Endothelial cell of umbilical vein (primary cell): ENCODE results near the gene C6orf136. TPM values are rescaled to one million over a fixed set of nuclear protein-coding genes. Genes with fewer than 3 reads are reported as not detected.

Source experiments
- BruUV-seq: library from RNA; stranded (reverse); fragments of 400-500 nt; replicated peaks from 2 replicates; lab custom pipeline; 2021; lab: Mats Ljungman, UMichigan
- CTCF ChIA-PET: fragments of 300-600, 350-600 bp; sonication (Branson Sonifier 250); formaldehyde crosslinking; loops from one replicate; lab custom pipeline; 2021; ENCODE audit warnings: antibody characterized with exemption, inconsistent platforms; lab: Charles Lee
- POLR2A ChIA-PET: fragments of 300-600, 350-600 bp; sonication (Branson Sonifier 250); formaldehyde crosslinking; loops from one replicate; lab custom pipeline; 2021; ENCODE audit warnings: antibody characterized with exemption, inconsistent platforms; lab: Charles Lee
- DNase-seq: peaks from one replicate; pipeline ENCODE4 v3.0.0-alpha.2; 2011; ENCODE audit warnings: low read depth, low spot score
- FAIRE-seq: peaks from 2 replicates; lab custom pipeline; 2011; peaks lifted over from hg19 to GRCh38; lab: Jason Lieb, UNC
- H2AFZ ChIP-seq: 2 replicates; pipeline ENCODE4 v1.6.0; 2012; ENCODE audit warnings: low read depth, low read length, control low read depth, inconsistent platforms
- H3K27ac ChIP-seq: 2 replicates; pipeline ENCODE4 v1.5.1; 2011; ENCODE audit warnings: low read depth, mild to moderate bottlenecking, control low read depth, low read length, moderate library complexity; ENCODE audit not compliant: insufficient read depth
- H3K27me3 ChIP-seq, 2 experiments: 2 replicates each; pipeline versions ENCODE4 v1.6.0 to v1.6.1; 2011; ENCODE audit warnings: low read length in 2 of 2, mixed read lengths in 1 of 2; ENCODE audit not compliant: control insufficient read depth in 2 of 2, insufficient read depth in 2 of 2
- H3K36me3 ChIP-seq, 2 experiments: 2 replicates in 1 of 2; 3 replicates in 1 of 2; pipeline ENCODE4 v1.5.1; 2011; ENCODE audit warnings: low read length in 2 of 2, mild to moderate bottlenecking in 1 of 2, moderate library complexity in 1 of 2; ENCODE audit not compliant: control insufficient read depth in 2 of 2, insufficient read depth in 2 of 2; ENCODE audit errors: extremely low read depth in 1 of 2
- H3K4me1 ChIP-seq: 3 replicates; pipeline ENCODE4 v1.5.1; 2011; ENCODE audit warnings: mild to moderate bottlenecking, low read length; ENCODE audit not compliant: control insufficient read depth, insufficient read depth; ENCODE audit errors: extremely low read depth
- H3K4me2 ChIP-seq: 2 replicates; pipeline ENCODE4 v1.6.1; 2011; ENCODE audit warnings: low read length, control low read depth, mixed read lengths; ENCODE audit not compliant: insufficient read depth
- H3K4me3 ChIP-seq, 3 experiments: fragments of 200-600 bp in 1 of 3; sonication (generic), shearing (Covaris generic) in 1 of 3; replicated peaks in 1 of 3; 2 replicates each; pipeline ENCODE4 v1.5.1; 2011 to 2016; ENCODE audit warnings: control low read depth in 3 of 3, low read length in 3 of 3, mild to moderate bottlenecking in 2 of 3, inconsistent platforms in 1 of 3, low read depth in 1 of 3, moderate library complexity in 1 of 3; ENCODE audit not compliant: insufficient read depth in 1 of 3
- H3K79me2 ChIP-seq: 2 replicates; pipeline ENCODE4 v1.6.0; 2012; ENCODE audit warnings: low read length, inconsistent platforms; ENCODE audit not compliant: control insufficient read depth, insufficient read depth
- H3K9ac ChIP-seq: replicated peaks from 2 replicates; pipeline ENCODE3; 2011; ENCODE audit warnings: low read length, control low read depth; ENCODE audit not compliant: insufficient read depth; ENCODE audit errors: extremely low read depth
- H3K9me1 ChIP-seq: replicated peaks from 3 replicates; pipeline ENCODE4 v1.6.0; 2011; ENCODE audit warnings: mild to moderate bottlenecking, low read length; ENCODE audit not compliant: control insufficient read depth, insufficient read depth; ENCODE audit errors: extremely low read depth
- H3K9me3 ChIP-seq: replicated peaks from 2 replicates; pipeline ENCODE4 v1.5.1; 2012; ENCODE audit warnings: low read length, inconsistent platforms; ENCODE audit not compliant: control insufficient read depth, insufficient read depth
- H4K20me1 ChIP-seq: replicated peaks from 2 replicates; pipeline ENCODE3; 2011; ENCODE audit warnings: mild to moderate bottlenecking, low read length; ENCODE audit not compliant: control insufficient read depth, insufficient read depth; ENCODE audit errors: extremely low read depth
- CTCF ChIP-seq, 2 donors: IDR thresholded peaks; 1 replicate in 1 of 2; 2 replicates in 1 of 2; pipeline ENCODE4 v1.5.1; 2011; ENCODE audit warnings: low read length in 2 of 2, mild to moderate bottlenecking in 2 of 2, moderate library complexity in 2 of 2, control low read depth in 1 of 2, inconsistent platforms in 1 of 2, low read depth in 1 of 2; ENCODE audit not compliant: insufficient read depth in 1 of 2; ENCODE audit errors: extremely low read depth in 1 of 2
- EZH2 ChIP-seq: IDR thresholded peaks from 2 replicates; pipeline ENCODE4 v1.6.1; 2012; ENCODE audit warnings: borderline replicate concordance, low read depth, mild to moderate bottlenecking, moderate library complexity, low read length, inconsistent platforms; ENCODE audit not compliant: severe bottlenecking
- FOS ChIP-seq: IDR thresholded peaks from 2 replicates; pipeline ENCODE4 v1.6.1; 2011; ENCODE audit warnings: mild to moderate bottlenecking, low read length, moderate library complexity, borderline replicate concordance; ENCODE audit not compliant: insufficient read depth
- MAX ChIP-seq: IDR thresholded peaks from 2 replicates; pipeline ENCODE4 v1.6.1; 2011; ENCODE audit not compliant: insufficient read depth, insufficient read length
- POLR2A ChIP-seq: IDR thresholded peaks from 2 replicates; pipeline ENCODE4 v1.6.1; 2012; ENCODE audit warnings: low read depth, mild to moderate bottlenecking, control low read depth, low read length
- POLR2AphosphoS5 ChIP-seq: IDR thresholded peaks from 2 replicates; pipeline ENCODE4 v1.6.1; 2012; ENCODE audit warnings: low read depth, mild to moderate bottlenecking, control low read depth, low read length, moderate library complexity; ENCODE audit not compliant: insufficient read depth
- dilution Hi-C: fragments of 300-500 bp; cut with MboI; formaldehyde crosslinking; loops from one replicate; pipeline ENCODE4 v1.15.0; 2019; ENCODE audit warnings: low sequenced_read_pairs; ENCODE audit not compliant: extremely low pct_ligation_motif_present
- intact Hi-C: fragments of 100-400 bp; cut with micrococcal nuclease; formaldehyde crosslinking; loops from one replicate; pipeline ENCODE4 v1.10.0; 2022
- polyA plus RNA-seq, 4 experiments: library from polyadenylated mRNA; depleted of rRNA in 3 of 4; stranded (reverse) in 3 of 4; unstranded in 1 of 4; fragments of >200 nt; gene quantifications; 2 replicates each; pipeline versions ENCODE4 v1.2.1 to v1.2.3, GENCODE V29; 2011 to 2012; ENCODE audit warnings: missing spikeins in 1 of 4
- total RNA-seq: library from RNA; stranded (reverse); gene quantifications from 2 replicates; pipeline ENCODE4 v1.2.3, GENCODE V29; 2021

C6orf136 gene
- total and polyA plus RNA-seq, 2 donors (not counting 3 experiments of a cell fraction or from before 2014, with no cell fraction given): 19.1 to 21.0 TPM

- Histone ChIP-seq H3K4me1 (peaks cover 41% of the 10 kb centered on the region), H3K27me3 (no peaks in the 10 kb centered on the region), H3K36me3 (no peaks in the 10 kb centered on the region), H3K79me2 (peaks cover 89% of the 10 kb centered on the region), H3K4me3 (peak overlapping the region; percentile 81 to 93 (median 92)), H3K9ac (peak overlapping the region; percentile 91), H3K4me2 (peak overlapping the region; percentile 80), H4K20me1 (no peaks in the 10 kb centered on the region), H2AFZ (no peak overlapping the region), H3K9me1 (no peaks in the 10 kb centered on the region), H3K9me3 (no peaks in the 10 kb centered on the region), H3K27ac (peak overlapping the region; percentile 68)
- dilution Hi-C loops: no loop called here
- intact Hi-C loops: no loop called here
- ChIA-PET CTCF (interaction anchor here (1.0 to 5.2 kb wide), 8 partner anchors 11 to 46 kb away, joined by 3 to 25 read pairs (median 4); partner anchors contain the start of gene DHX16), POLR2A (interaction anchor here (0.7 to 1.8 kb wide), 2 partner anchors 33 to 37 kb away, joined by 3 to 6 read pairs; partner anchors contain the start of gene MDC1)
- BruUV-seq: no TSS peak
- FAIRE-seq (peak; percentile 85), DNase-seq (peak; percentile 35)
- peak; percentile 46 for TF ChIP-seq POLR2AphosphoS5
- peak; percentile 60 for TF ChIP-seq POLR2A
- no peak for TF ChIP-seq EZH2
Observed at GRCh38 chr6:30684386-30685156, 37.6 kb downstream of the C6orf136 start.

- DNase-seq (peak; percentile 34), FAIRE-seq (no peak)
- peaks cover 41% of the 10 kb centered on the region for H3K4me1 ChIP-seq
- no peaks in the 10 kb centered on the region for H4K20me1 ChIP-seq
- peak overlapping the region; percentile 81 to 92 (median 90) for H3K4me3 ChIP-seq
- TF ChIP-seq MAX: no peak
- TF ChIP-seq POLR2AphosphoS5: no peak
- TF ChIP-seq EZH2: no peak
- TF ChIP-seq FOS: no peak
- TF ChIP-seq CTCF (IDR thresholded peaks at IDR 0.05; ENCODE audit: extremely low read depth in 1 of 2, insufficient read depth in 1 of 2, low read depth in 1 of 2, low read length in 2 of 2): peak; percentile 20 to 50
- H3K9me3 ChIP-seq: no peaks in the 10 kb centered on the region
- dilution Hi-C loops (no loop called here), intact Hi-C loops (no loop called here)
- no peaks in the 10 kb centered on the region for H3K27me3 ChIP-seq
- ChIA-PET POLR2A (interaction anchor here (1.8 kb wide), 1 partner anchor 32 kb away, joined by 6 read pairs; the partner anchor contains the start of gene MDC1), CTCF (interaction anchor here (0.9 to 5.2 kb wide), 9 partner anchors 12 to 229 kb away, joined by 3 to 25 read pairs (median 4); partner anchors contain the start of genes DHX16, MDC1 and VARS2)
- peak overlapping the region; percentile 73 for H3K9ac ChIP-seq
- TSS peak; percentile 56 for BruUV-seq
- no peaks in the 10 kb centered on the region for H3K9me1 ChIP-seq
- no peaks in the 10 kb centered on the region for H3K36me3 ChIP-seq
- no peak overlapping the region for H2AFZ ChIP-seq
- peak overlapping the region; percentile 80 for H3K4me2 ChIP-seq
- peaks cover 83% of the 10 kb centered on the region for H3K79me2 ChIP-seq
- peak overlapping the region; percentile 68 for H3K27ac ChIP-seq
Observed at GRCh38 chr6:30685157-30686008, 38.5 kb downstream of the C6orf136 start.
